HCEC 1CT (cell line): ENCODE measurements around the gene KCND2.
"Not testable (repeated sequence)": the region's sequence is repeated elsewhere in the genome, so short reads cannot be mapped to it uniquely, and the experiment has no call there.

Experiments used
- DNase-seq: peaks from one replicate; pipeline ENCODE4 v3.0.0-alpha.2; 2017

The KCND2 gene

GRCh38 chr7:120502825-120503224 is 229.8 kb downstream of the KCND2 start:
- DNase-seq = no peak

DNA sequence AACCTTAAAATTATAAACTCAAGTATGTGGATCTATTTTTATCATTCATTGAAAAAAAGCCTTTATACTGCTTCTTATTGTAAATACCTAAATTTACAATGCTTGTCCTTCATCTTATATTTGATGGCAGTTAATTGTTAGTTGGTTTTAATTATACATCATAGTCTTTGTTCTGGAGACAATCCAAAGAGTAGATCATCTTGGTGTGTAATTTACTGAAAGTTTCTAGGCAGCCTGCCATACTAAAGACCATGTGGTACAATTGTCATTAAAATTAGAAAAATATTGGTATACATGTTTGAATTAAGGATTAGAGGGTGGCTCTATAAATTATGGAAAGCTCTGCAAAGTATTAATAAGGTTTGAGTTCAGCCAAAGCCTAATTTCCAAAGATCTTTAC is 231.4 kb downstream of the KCND2 start:
- DNase-seq = no peak

DNA sequence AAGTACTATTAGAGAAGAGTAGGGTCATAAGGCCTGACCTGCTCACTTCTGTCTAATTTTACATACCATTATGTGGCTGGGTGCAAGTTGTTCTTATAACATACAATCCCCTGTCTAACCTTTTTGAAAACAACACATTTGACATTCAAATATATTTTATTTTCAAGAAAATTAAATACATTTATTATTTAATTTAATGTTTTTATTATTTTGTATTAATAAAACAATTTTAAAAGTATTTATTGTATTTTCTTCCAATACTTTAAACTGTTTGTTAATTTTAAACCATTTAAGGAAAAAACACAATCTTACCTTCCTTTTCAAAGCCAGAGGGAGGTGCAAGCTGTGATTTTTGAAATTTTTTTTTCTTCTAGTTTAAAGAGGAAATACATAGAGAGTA is 232.8 kb downstream of the KCND2 start:
- no peak for DNase-seq

GRCh38 chr7:120512701-120513100 is 239.7 kb downstream of the KCND2 start:
- DNase-seq = no peak

DNA sequence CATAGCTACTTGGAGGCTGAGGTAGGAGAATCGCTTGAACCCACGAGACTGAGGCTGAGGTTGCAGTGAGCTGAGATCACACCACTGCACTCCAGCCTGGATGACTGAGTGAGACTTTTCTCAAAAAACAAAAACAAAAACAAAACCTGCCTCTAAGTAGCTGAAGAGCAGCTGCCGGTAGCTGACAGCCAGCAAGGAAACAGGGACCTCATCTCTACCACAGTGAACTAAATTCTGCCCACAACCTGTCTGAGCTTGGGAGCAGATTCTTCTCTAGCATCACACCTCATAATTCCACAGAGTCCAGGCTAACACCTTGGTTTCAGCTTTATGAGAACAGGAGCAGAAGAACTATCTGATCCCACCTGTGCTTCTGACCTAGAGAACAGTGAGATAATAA is 246.2 kb downstream of the KCND2 start:
- DNase-seq = no peak

DNA sequence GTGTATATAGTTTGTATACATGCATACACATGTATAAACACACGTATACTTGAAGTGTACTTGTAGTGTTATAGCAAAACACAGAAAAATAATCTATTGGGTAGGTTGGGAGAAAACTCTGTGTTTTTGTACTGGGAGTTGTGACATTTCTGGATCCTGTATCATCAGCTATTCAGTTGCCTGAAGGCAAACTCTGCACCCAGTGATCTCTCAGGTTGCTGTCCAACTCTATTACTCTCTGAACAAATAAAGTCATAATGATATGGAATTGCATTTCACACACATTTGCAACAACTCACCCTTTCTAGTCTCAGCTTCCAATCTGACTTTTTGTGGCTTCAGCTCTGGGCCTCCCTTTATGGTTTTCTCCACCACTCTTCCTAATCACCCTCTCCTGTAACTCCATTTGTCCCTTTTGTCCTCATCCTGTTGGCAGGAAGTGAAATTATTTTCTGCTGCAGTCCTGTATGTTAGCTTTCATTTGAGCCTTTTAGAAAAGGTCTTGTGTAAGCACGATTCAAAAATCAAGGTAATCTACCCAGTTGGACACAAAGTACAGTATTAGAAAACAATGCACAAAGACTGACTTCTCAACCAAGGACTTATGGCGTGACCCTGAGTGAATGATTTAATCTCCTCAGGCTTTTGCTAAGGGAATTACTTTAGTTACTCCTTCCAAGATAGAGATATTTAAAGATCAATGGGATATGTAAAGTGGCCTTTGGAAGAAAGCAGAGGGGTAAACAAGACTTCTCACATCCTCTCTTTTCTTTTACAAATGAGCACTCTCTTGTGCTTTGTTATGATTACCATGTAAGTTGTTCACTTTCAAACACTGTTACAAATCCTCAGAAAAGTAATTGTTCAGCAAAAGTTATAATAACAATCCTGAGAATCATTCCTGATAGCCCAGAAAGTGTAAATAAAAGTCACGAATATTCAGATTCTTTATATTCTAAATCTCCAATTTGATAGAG is 249.1 kb downstream of the KCND2 start:
- no peak for DNase-seq

DNA sequence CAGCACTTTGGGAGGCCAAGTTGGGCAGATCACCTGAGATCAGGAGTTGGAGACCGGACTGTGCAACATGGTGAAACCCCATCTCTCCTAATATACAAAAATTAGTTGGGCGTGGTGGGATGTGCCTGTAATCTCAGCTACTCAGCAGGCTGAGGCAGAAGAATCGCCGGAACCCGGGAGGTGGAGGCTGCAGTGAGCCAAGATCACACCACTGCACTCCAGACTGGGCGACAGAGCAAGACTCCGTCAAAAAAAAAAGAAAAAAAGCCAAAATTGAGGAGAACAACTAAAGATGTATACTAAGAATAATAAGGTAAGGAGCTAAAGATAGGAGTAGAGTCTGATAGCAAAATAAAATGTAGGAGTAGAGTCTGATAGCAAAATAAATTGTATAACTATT is 251.0 kb downstream of the KCND2 start:
- no peak for DNase-seq

- no peak for DNase-seq
Measured at GRCh38 chr7:120526902-120527509, 254.0 kb downstream of the KCND2 start.

DNA sequence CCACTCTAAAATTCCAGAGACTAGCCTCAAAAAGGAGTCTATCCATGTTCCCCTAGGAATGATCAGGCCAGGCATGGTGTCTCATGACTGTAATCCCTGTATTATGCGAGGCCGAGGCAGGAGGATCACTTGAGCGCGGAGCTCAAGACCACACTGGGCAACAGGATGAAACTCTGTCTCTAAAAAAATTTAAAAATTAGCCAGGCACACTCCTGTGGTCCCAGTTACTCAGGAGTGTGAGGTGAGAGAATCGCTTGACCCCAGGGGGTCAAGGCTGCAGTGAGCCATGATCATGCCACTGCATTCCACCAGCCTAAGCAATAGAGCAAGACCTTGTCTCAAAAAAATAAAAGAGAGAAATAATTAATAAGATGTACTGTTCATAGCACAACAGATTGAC is 256.8 kb downstream of the KCND2 start:
- DNase-seq = no peak

GRCh38 chr7:120538335-120538734 is 265.4 kb downstream of the KCND2 start:
- no peak for DNase-seq

- DNase-seq = no peak
Measured at GRCh38 chr7:120539321-120539720, 266.3 kb downstream of the KCND2 start.

DNA sequence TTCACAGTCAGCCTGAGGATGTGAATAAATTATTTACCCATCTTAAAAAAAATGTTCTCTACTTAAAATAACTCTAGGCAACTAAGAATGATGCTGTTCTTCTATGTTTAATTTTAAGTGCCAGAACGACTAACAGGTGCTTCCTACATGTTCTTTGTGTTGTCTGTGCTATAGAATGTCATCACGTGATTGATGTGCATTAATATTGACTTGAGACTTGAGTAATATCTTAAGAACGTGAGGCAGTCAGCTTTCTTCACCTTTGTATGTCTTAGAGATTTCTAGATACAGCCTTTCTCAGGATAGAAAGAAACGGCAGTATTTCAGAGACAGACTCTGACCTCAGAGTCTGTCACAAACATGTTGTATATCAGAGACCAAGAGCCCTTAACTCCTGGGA is 274.6 kb downstream of the KCND2 start:
- no peak for DNase-seq

DNA sequence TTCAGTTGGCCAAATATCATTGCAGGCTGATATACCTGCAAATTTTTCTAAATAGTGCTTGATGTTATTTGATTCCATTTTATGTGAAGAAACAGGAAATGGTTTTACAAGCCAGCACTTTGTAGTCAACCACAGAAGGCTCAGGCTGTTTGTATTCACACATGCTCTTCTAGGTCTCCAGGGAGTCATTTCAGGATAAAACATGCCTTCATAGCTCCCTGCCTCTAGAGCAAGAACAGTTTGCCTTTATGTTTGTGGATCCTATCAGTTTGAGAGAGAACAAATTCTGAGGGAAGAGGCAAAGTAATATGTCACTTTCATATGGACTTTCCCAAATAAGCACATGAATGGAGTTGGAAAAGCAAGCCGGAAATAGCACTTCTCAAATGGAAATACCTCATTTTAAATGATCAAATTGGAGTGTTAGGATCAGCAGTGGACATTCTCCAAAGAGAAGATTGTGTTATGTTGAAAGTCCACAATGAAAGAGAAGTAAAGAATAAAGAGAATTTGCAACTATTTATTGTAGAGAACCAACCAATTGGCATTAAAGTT is 277.6 kb downstream of the KCND2 start:
- DNase-seq = no peak

DNA sequence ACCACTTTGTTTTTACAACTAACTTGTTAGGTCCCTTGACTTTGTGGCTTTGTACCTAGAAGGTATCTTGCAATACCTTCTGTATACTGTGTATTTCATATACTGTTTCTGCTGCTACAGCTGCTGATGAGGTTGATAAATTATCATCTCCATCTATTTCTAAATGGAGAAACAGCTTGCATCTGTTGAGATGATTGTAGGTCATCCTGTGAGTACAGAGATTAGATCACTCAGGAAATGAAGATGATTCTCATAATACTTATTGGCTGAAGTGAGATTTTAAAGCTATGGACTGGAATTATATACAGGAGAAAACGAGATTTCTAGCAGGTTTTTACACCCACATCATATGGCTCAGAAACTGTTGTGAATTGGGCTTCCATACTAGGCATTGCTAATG is 280.5 kb downstream of the KCND2 start:
- no peak for DNase-seq

DNA sequence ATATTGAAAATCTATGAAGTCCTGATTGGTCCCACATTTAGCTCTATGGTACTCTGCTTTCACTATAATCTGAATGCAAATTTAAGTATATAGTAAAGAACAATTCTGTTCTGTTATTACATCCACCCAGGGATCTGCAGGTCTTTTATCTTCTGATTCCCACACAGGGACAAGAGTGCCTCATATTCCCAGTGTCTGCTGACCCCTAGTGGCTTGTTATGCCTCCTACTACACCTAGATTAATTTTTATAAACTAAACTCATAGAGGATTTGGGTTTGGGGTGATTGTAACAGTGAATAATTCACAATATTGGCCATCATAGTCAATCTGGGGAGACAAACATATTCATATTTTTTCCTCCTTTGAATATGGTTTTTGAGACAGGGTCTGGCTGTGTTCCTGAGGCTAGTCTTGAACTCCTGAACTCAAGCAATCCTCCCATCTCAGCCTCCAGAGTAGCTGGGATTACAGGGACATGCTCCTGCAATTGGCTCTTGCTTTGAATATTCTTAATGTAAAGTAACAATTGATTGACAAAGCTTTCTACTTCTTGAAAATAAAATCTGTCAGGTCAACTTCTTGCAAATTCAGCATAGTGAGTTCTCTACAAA is 282.1 kb downstream of the KCND2 start:
- DNase-seq = peak; percentile 53

DNA sequence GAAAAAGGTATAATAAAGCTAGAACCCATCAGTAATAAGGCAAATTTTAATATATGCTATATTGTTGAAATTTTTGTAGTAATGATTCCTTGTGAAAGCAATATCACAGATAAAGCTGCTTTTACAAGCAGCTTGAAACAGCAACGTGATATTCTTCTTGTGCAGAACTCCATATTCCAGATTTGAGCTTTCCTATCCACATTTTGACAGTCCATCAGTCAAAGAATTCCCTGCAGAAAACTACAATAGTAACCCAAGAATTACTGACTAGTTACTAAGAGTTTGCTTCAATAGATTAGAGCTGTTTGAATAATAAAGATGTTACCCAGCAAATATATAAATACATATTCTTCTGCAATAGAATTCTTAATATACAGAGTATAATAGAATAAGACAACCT is 291.2 kb downstream of the KCND2 start:
- no peak for DNase-seq

- DNase-seq = no peak
Measured at GRCh38 chr7:120567204-120567603, 294.2 kb downstream of the KCND2 start.

- DNase-seq = not testable (repeated sequence)
Measured at GRCh38 chr7:120578657-120579056, 305.7 kb downstream of the KCND2 start.

- no peak for DNase-seq
Measured at GRCh38 chr7:120582916-120583315, 309.9 kb downstream of the KCND2 start.

DNA sequence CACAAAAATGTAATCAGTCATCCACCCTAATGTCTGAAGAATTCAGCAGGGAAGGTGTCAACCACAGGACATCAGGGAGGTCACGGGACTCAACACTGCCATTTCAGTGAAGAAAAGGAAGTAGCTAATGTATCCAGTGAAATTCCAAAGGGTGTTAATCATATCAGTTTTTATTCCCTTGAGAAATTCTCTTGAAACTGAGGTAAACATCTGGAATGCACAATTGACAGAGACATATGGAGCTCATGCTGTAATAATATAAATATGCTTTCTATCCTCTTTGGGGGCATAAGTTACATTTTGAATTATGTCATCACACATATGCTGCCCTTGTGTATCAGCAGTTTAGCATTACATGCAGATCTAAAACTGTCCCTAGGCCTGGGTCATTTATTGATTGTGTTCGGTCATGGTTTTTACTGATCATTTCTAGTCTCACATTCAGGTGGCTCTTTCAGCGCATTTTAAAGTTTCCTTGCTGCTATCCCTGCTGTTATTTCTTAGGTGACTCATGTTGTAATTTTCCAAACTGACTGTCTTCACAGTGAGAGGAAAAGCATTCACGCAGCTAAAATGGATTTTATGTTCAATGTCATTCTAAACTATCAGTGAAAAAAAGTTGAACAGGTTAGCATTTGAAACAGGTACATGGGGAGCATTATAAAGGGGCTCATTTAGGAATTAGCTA is 311.1 kb downstream of the KCND2 start:
- DNase-seq = peak; percentile 98

DNA sequence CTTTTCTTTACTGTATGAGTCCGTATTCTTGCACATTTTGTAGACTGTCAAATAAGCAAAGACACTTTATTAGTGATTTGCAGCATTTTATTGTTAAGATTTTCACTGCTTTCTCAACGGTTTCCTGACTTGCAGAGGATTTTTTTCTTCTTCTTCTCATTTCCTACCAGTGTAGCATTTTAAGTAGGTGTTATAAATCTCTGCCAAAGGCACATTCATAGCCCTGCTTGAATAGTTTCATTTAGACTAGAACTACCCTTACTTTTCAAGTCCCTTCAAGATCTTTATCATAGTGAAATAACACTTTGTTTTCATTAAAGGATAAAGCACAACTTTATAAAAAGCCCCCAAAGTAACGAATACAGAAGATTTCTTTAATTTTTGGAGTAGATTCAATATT is 313.6 kb downstream of the KCND2 start:
- DNase-seq = no peak

DNA sequence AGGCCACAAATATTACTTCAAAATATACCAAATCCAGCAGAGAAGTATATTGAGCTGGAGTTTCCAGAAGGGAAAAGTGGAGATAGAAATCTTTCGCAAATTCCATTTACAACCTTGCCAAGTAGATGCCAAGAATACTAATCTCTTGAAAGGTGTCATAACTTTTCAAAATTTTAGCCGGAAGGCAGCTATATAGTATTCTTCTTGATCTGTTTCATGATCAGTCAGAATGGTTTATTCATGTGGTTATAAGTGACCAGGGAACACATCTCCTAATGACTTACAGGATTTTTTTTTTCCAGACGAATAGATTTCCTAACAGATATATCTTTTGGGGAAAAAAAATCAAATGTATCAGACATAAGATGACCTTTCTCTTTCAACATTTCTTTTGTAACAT is 314.3 kb downstream of the KCND2 start:
- DNase-seq = no peak

DNA sequence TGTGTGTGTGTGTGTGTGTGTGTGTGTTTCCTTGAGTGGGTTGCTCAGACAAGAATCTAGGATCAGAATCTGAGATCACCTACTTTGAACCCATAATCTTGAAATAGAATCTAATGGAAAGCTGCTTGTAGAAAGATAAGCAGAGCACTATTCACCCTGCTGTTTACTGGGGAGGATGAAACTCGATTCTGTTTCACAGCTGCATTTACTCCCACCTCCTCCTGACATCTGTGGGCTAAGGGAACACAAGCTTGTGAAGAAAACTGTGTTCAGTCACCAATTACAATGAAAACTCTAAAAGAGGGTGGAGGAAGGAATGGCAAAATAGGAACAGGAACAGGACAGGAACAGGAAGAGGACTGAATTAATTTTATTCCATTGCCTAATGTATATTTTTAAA is 315.4 kb downstream of the KCND2 start:
- DNase-seq = no peak
